GM19328 (cell line): ENCODE results near the gene SNRPF.

Experiments
- ATAC-seq: cut with Tn5 transposase; IDR thresholded peaks from one replicate; pipeline ENCODE4 v1.9.1; 2021; ENCODE audit warnings: mild to moderate bottlenecking, moderate library complexity; ENCODE audit not compliant: unreplicated experiment

Gene SNRPF

DNA sequence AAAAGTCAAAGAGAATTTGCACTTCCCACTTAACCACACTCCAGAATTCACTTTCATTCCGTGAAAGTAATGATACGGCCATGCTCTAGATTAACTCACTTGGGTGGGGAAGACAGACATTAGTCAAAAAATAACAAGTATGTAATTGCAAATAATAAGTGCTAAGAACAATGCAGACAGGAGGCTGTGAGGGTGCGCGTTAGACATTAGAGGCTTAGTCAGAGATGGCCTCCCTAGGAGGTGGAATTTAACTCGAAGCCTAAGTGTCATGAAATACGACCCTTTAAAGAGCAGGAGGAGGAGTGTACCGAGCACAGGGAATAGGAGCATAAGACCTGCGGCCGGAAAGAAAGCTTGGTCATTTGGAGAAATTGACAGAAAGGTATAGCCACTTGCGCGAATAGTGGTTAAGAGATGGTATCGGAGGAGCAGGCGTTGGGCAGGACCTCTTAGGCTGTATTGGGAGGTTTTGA is 628 bp downstream of the SNRPF start:
- ATAC-seq: no peak

- ATAC-seq: no peak
Observed at GRCh38 chr12:95859947-95860850, 1.4 kb downstream of the SNRPF start.

- ATAC-seq: no peak
Observed at GRCh38 chr12:95862038-95862437, 3.3 kb downstream of the SNRPF start.

- no peak for ATAC-seq
Observed at GRCh38 chr12:95863337-95863736, 4.6 kb downstream of the SNRPF start.

DNA sequence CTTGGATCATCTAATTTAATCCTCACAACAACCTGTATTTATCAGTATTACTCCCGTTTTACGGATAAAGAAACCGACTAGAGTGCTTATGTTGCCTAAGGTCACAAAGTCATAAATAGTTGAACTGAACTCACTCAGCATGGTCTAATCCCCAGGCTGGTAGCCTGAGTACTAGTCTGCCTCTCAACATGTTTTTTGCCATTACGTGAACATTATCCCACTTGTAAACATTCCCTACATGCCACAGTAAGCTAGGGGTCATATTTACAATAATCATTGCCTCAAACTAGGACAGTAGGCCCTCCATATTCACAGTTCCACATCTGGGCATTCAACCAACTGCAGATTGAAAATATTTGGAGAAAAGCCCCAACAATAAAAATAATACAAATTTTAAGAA is 12.1 kb downstream of the SNRPF start:
- no peak for ATAC-seq

DNA sequence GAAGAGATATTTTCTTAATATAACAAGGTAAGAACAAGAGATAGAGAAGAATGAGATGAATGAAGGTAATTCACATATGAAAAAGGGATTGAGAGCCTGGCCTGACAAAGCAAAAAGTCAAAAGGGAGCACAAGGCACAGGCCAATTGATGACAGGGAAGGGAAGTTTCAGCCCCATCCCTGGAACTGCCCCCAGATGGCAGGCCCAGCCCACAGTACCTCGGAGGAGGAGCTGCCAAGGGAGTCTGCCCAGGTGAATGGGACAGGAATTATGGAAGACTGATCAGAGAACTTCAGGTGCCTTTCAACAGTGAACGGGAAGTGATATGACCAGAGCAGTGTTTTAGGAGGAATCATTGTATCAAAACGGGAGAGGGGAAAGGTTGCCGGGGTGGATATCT is 15.7 kb downstream of the SNRPF start:
- no peak for ATAC-seq

DNA sequence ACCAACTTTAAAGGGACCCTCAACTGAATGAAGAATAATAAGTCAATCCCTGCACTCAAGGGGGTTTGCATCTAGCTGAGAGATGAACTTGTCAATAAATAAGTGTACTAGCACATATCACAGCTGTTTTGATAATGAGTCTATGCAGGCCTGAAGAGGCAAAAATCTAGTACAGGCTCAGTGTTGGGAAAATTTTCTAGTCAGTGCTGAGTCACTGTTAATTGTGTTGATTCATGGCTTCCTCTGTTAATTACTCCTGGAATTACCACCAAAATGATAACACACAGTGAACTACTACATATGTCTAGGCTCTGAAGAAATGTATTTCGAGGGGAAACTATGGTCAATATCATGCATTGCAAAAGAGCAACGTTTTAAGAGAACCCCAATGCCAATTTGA is 18.9 kb downstream of the SNRPF start:
- ATAC-seq: no peak

- ATAC-seq: no peak
Observed at GRCh38 chr12:95880895-95881294, 22.1 kb downstream of the SNRPF start.

DNA sequence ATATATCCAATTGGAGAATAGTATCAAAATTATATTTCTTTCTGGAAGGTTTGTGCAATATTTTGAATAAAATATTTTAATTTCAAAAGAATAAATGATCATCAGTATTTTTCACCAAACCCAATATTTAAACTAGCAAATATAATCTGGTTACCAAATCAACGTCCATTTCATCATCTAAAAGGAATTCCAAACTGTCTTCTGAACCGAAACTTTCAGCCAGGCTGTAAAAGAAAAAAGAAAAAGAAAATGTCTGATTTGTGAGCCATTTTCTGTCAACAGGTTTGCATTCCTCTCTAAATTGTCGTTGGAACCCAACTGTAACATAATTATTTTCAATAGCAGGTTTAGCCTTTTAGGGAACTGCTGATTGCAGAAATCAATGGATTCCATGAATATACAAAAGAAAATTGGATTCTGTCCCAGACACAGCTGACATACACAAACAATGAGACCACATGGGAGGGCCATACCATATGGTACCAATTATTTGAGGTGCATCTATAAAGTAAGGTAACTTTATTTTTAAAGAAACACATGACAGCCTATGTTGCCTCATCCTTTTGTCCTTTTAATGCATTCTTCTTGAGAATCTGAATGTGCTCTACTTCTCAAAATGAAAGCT is 22.7 kb downstream of the SNRPF start:
- no peak for ATAC-seq

DNA sequence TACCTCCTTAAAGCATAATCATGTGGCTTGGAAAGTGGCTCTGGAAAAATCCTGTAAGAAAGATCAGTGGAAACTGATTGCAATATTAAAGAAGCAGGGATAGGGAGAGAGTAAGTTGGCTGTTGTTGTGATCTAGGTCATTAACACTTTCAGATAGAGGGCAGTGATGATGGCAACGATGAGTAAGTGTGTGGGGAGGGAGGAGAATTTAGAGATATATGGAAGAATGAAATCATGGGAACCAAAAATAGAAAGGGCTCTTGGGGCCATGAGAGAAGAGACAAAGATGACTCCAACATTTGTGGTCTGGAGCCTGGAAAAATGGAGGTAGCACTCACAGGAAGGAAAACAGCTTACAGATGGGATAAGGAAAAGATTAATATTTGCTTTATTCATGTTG is 23.3 kb downstream of the SNRPF start:
- no peak for ATAC-seq

- ATAC-seq: no peak
Observed at GRCh38 chr12:95882873-95883272, 24.1 kb downstream of the SNRPF start.

DNA sequence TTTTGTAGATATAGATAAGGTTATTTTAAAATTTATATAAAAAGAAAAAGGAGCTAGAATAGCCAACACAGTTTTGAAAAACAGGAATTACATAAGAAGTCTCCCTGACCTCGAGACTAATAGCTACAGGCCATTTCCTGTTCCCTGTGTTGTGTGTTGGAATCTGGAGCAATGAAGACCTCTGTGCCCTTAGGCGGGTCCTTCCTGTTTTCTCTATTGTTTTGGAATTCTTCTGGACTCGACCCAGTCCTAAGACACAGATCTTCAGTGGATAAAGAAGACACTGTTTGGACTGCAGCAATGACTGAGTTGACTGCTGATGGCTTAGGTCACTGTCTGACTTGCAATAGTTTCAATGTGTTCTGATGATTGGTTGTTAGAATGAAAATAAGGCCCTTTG is 26.2 kb downstream of the SNRPF start:
- no peak for ATAC-seq

DNA sequence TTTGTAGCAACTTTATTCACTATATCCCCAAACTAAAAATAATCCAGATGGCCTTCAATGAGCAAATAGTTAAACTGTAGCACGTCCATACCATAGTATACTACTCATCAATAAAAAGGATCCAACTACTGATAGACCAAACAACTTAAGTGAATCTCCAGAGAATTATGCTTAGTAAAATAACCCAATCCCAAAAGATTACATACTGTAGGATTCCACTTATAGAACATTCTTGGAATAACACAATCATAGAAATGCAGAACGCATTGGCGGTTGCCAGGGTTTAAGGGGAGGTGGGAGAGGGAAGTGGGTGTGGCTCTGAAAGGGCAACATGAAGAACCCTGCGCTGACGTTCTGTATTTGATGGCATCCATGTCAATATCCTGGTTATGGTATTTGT is 28.6 kb downstream of the SNRPF start:
- no peak for ATAC-seq

DNA sequence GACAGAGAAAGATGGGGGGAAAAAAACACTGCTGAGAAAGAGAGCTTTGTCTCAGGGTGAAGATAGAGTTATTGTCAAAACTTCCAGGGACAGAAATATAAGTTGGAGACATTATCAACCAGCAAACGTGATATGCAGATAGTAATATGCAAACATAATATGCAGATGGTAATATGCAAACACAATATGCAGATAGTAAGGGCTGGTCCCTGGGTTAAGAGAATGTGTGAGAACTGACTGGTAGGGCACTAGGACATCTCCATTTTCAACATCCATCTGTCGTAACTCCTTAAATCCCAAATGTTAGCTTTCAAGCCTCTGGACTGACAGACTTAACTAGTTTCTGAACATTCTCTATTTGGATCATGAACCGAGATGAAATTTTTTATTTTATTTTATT is 32.2 kb downstream of the SNRPF start:
- ATAC-seq: no peak

DNA sequence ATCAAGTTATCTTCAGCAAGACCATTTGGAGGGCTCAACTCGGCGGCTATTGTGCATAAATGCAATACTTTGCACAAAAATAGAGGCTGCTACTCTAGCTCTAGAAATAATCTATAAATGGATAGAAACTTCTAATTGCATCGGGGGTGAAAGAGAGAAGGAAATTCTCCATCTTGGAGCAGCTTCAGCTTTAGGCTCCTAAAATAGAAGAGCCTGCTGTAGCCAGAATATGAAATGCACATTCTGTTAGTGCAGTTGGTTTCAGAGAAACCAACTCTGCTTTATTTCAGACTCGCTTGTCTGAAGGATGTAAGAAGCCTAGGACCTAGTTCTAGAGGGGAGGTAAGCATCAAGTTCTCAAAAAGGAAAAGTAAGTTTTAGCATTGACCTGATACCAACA is 38.1 kb downstream of the SNRPF start:
- no peak for ATAC-seq

- ATAC-seq: no peak
Observed at GRCh38 chr12:95898081-95898480, 39.3 kb downstream of the SNRPF start.

GRCh38 chr12:95908573-95908972 is 49.8 kb downstream of the SNRPF start:
- ATAC-seq: no peak

GRCh38 chr12:95909871-95910270 is 51.1 kb downstream of the SNRPF start:
- no peak for ATAC-seq
